ENCODE data around the gene NLK.

DNA sequence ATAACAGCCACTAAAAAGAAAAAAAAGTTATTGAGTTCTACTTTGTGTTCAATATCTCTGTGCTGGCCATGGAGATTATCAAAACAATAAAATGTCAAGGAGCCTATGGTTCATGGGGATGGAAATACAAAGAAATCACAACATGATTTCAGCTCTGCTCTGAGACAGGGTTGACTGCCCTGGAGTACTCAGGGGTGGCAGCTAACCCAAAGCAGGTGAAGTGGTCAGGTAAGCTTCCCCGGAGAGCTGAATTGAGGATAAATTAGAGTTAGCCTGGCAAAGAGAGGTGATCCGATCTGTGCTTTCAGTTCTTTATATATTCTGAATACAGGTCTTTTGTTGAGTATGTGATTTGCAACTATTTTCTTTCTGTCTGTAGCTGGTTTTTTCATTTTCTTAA lies 157.3 kb downstream of the NLK start:
- no peak for TF ChIP-seq CTCF (IDR thresholded peaks at IDR 0.05)
- no peak for TF ChIP-seq POLR2AphosphoS5 (IDR thresholded peaks at IDR 0.05; ENCODE audit: low read depth, low read length)
- TF ChIP-seq, protein P1, sequence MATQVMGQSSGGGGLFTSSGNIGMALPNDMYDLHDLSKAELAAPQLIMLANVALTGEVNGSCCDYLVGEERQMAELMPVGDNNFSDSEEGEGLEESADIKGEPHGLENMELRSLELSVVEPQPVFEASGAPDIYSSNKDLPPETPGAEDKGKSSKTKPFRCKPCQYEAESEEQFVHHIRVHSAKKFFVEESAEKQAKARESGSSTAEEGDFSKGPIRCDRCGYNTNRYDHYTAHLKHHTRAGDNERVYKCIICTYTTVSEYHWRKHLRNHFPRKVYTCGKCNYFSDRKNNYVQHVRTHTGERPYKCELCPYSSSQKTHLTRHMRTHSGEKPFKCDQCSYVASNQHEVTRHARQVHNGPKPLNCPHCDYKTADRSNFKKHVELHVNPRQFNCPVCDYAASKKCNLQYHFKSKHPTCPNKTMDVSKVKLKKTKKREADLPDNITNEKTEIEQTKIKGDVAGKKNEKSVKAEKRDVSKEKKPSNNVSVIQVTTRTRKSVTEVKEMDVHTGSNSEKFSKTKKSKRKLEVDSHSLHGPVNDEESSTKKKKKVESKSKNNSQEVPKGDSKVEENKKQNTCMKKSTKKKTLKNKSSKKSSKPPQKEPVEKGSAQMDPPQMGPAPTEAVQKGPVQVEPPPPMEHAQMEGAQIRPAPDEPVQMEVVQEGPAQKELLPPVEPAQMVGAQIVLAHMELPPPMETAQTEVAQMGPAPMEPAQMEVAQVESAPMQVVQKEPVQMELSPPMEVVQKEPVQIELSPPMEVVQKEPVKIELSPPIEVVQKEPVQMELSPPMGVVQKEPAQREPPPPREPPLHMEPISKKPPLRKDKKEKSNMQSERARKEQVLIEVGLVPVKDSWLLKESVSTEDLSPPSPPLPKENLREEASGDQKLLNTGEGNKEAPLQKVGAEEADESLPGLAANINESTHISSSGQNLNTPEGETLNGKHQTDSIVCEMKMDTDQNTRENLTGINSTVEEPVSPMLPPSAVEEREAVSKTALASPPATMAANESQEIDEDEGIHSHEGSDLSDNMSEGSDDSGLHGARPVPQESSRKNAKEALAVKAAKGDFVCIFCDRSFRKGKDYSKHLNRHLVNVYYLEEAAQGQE (IDR thresholded peaks at IDR 0.05; ENCODE audit: insufficient read depth in 1 of 2, low read depth in 2 of 2, low read length in 1 of 2): no peak
- no peak for TF ChIP-seq TCF7L2 (IDR thresholded peaks at IDR 0.05; ENCODE audit: low read depth, low read length)
